Panc1 (cell line): Measurements from ENCODE around the gene NDST1. TPM values are rescaled to one million over a fixed set of nuclear protein-coding genes. Genes with fewer than 3 reads are reported as not detected.

Experiments
- ATAC-seq: fragments of 200-7000 bp; cut with Tn5 transposase; 2 replicates; pipeline ENCODE4 v1.9.1; 2020; ENCODE audit warnings: mild to moderate bottlenecking, moderate library complexity
- BruUV-seq: library from RNA; stranded (reverse); fragments of 400-500 nt; replicated peaks from 2 replicates; lab custom pipeline; 2021; lab: Mats Ljungman, UMichigan
- CTCF ChIA-PET: fragments of 300-600 bp; sonication (Branson Sonifier 250); formaldehyde crosslinking; loops from one replicate; lab custom pipeline; 2022; ENCODE audit warnings: antibody characterized with exemption; lab: Charles Lee
- POLR2A ChIA-PET: fragments of 300-600 bp; sonication (Branson Sonifier 250); formaldehyde crosslinking; loops from one replicate; lab custom pipeline; 2022; ENCODE audit warnings: antibody characterized with exemption; lab: Charles Lee
- DNase-seq: peaks from one replicate; pipeline ENCODE4 v3.0.0-alpha.2; 2010; ENCODE audit warnings: low read depth, low spot score
- H3K27ac ChIP-seq: 2 replicates; pipeline ENCODE4 v1.5.1; 2011; ENCODE audit warnings: mild to moderate bottlenecking, low read length, inconsistent platforms
- H3K27me3 ChIP-seq: fragments of 200-500 bp; sonication (Bioruptor generic); 2 replicates; pipeline ENCODE4 v1.6.0; 2014; ENCODE audit warnings: low read length, inconsistent platforms; ENCODE audit not compliant: control insufficient read depth, insufficient read depth
- H3K36me3 ChIP-seq: fragments of 200-500 bp; sonication (Bioruptor generic); 2 replicates; pipeline ENCODE4 v1.5.1; 2014; ENCODE audit warnings: inconsistent platforms, mild to moderate bottlenecking, low read length, moderate library complexity; ENCODE audit not compliant: control insufficient read depth, insufficient read depth
- H3K4me1 ChIP-seq: 2 replicates; pipeline ENCODE4 v1.5.1; 2011; ENCODE audit warnings: inconsistent platforms, mild to moderate bottlenecking, low read length, moderate library complexity; ENCODE audit not compliant: control insufficient read depth, insufficient read depth
- H3K4me3 ChIP-seq, 2 experiments: 2 replicates each; pipeline ENCODE4 v1.5.1; 2011 to 2012; ENCODE audit warnings: low read depth in 2 of 2, low read length in 2 of 2, mild to moderate bottlenecking in 2 of 2, inconsistent platforms in 1 of 2, moderate library complexity in 1 of 2
- H3K9me3 ChIP-seq: fragments of 200-500 bp; sonication (Bioruptor generic); 2 replicates; pipeline ENCODE4 v1.5.1; 2014; ENCODE audit warnings: low read depth, mild to moderate bottlenecking, inconsistent platforms, low read length, moderate library complexity; ENCODE audit not compliant: control insufficient read depth, insufficient read depth
- POLR2AphosphoS5 ChIP-seq: IDR thresholded peaks from 2 replicates; pipeline ENCODE4 v1.6.1; 2012; ENCODE audit warnings: mild to moderate bottlenecking, low read depth, low read length, moderate library complexity
- SIN3A ChIP-seq: IDR thresholded peaks from 2 replicates; pipeline ENCODE4 v1.6.1; 2012; ENCODE audit warnings: low read depth, mild to moderate bottlenecking, low read length, moderate library complexity, borderline replicate concordance; ENCODE audit not compliant: insufficient read depth
- TCF7L2 ChIP-seq: IDR thresholded peaks from 2 replicates; pipeline ENCODE4 v1.6.1; 2011; ENCODE audit warnings: mild to moderate bottlenecking, low read depth, low read length, inconsistent platforms
- in situ Hi-C: cut with HindIII; loops from 2 replicates; pipeline ENCODE4 v1.10.0; 2016; ENCODE audit warnings: low sequenced_read_pairs, low pct_unique_long_range_greater_than_20kb
- intact Hi-C: fragments of 100-400 bp; cut with micrococcal nuclease; formaldehyde crosslinking; loops from one replicate; pipeline ENCODE4 v1.10.0; 2022; ENCODE audit not compliant: unreplicated experiment
- total RNA-seq: library from RNA; stranded (reverse); gene quantifications from one replicate; pipeline ENCODE4 v1.2.1, GENCODE V29; 2021; ENCODE audit not compliant: unreplicated experiment
- TF ChIP-seq, protein P1 (sequence below), 2 experiments: IDR thresholded peaks; 2 replicates each; pipeline ENCODE4 v1.6.1; 2011 to 2012; ENCODE audit warnings: low read depth in 2 of 2, control low read depth in 1 of 2, low read length in 1 of 2, mild to moderate bottlenecking in 1 of 2, moderate library complexity in 1 of 2; ENCODE audit not compliant: insufficient read depth in 1 of 2
- TF ChIP-seq, protein P2 (sequence below): fragments of 450-650 bp; IDR thresholded peaks from 2 replicates; pipeline ENCODE4 v1.5.1; 2017; ENCODE audit warnings: mild to moderate bottlenecking

Gene NDST1
- total RNA-seq, 1 experiment from 2014 or later, result 142 TPM

GRCh38 chr5:150606476-150606875 lies 98.5 kb downstream of the NDST1 start:
- BruUV-seq, result no TSS peak
- no peaks in the 10 kb centered on the region; the same call in 1 of the 2 replicates for H3K4me1 ChIP-seq
- no peak overlapping the region for H3K27ac ChIP-seq
- TF ChIP-seq POLR2AphosphoS5, result no peak
- no peak for TF ChIP-seq TCF7L2
- TF ChIP-seq, protein P1, sequence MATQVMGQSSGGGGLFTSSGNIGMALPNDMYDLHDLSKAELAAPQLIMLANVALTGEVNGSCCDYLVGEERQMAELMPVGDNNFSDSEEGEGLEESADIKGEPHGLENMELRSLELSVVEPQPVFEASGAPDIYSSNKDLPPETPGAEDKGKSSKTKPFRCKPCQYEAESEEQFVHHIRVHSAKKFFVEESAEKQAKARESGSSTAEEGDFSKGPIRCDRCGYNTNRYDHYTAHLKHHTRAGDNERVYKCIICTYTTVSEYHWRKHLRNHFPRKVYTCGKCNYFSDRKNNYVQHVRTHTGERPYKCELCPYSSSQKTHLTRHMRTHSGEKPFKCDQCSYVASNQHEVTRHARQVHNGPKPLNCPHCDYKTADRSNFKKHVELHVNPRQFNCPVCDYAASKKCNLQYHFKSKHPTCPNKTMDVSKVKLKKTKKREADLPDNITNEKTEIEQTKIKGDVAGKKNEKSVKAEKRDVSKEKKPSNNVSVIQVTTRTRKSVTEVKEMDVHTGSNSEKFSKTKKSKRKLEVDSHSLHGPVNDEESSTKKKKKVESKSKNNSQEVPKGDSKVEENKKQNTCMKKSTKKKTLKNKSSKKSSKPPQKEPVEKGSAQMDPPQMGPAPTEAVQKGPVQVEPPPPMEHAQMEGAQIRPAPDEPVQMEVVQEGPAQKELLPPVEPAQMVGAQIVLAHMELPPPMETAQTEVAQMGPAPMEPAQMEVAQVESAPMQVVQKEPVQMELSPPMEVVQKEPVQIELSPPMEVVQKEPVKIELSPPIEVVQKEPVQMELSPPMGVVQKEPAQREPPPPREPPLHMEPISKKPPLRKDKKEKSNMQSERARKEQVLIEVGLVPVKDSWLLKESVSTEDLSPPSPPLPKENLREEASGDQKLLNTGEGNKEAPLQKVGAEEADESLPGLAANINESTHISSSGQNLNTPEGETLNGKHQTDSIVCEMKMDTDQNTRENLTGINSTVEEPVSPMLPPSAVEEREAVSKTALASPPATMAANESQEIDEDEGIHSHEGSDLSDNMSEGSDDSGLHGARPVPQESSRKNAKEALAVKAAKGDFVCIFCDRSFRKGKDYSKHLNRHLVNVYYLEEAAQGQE (IDR thresholded peaks at IDR 0.05; ENCODE audit: insufficient read depth in 1 of 2, low read depth in 2 of 2, low read length in 1 of 2), result no peak
- TF ChIP-seq, protein P2, sequence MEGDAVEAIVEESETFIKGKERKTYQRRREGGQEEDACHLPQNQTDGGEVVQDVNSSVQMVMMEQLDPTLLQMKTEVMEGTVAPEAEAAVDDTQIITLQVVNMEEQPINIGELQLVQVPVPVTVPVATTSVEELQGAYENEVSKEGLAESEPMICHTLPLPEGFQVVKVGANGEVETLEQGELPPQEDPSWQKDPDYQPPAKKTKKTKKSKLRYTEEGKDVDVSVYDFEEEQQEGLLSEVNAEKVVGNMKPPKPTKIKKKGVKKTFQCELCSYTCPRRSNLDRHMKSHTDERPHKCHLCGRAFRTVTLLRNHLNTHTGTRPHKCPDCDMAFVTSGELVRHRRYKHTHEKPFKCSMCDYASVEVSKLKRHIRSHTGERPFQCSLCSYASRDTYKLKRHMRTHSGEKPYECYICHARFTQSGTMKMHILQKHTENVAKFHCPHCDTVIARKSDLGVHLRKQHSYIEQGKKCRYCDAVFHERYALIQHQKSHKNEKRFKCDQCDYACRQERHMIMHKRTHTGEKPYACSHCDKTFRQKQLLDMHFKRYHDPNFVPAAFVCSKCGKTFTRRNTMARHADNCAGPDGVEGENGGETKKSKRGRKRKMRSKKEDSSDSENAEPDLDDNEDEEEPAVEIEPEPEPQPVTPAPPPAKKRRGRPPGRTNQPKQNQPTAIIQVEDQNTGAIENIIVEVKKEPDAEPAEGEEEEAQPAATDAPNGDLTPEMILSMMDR, result no peak
- TF ChIP-seq SIN3A, result no peak
- in situ Hi-C loops, result no loop called here
- no peaks in the 10 kb centered on the region for H3K27me3 ChIP-seq
- intact Hi-C loops, result no loop called here
- POLR2A ChIA-PET, result no interaction called here
- H3K36me3 ChIP-seq, result no peaks in the 10 kb centered on the region
- DNase-seq (no peak), ATAC-seq (peak; percentile 18; the same call in 1 of the 2 replicates)
- CTCF ChIA-PET, result no interaction called here
- no peaks in the 10 kb centered on the region for H3K9me3 ChIP-seq
- no peak overlapping the region for H3K4me3 ChIP-seq

DNA sequence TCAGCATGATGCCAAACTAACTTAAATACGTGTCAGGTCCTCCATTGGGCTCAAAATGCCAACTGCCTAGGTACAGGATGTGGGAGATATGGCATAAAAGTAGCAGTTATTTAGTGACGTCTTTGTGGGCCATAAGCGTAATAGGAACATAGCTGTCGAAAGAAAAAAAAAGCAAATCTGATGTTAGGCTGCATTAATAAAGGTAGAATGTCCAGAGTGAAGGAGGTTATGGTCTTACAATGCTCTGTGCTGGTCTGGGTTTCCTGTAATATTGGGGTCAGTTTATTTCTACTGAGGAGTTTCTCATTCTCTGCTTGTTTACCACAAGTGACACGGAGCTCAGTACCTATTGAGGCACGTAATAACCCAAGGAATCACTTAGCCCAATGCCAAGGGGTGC lies 99.2 kb downstream of the NDST1 start:
- ATAC-seq (no peak), DNase-seq (no peak)
- BruUV-seq, result no TSS peak
- Histone ChIP-seq H3K4me1 (no peaks in the 10 kb centered on the region; the same call in 1 of the 2 replicates), H3K27ac (no peak overlapping the region), H3K27me3 (no peaks in the 10 kb centered on the region), H3K36me3 (no peaks in the 10 kb centered on the region), H3K9me3 (no peaks in the 10 kb centered on the region), H3K4me3 (no peak overlapping the region)
- ChIA-PET POLR2A (no interaction called here), CTCF (no interaction called here)
- in situ Hi-C loops (no loop called here), intact Hi-C loops (no loop called here)
- TF ChIP-seq, protein P1 (IDR thresholded peaks at IDR 0.05; ENCODE audit: insufficient read depth in 1 of 2, low read depth in 2 of 2, low read length in 1 of 2), result no peak

Other genes starting within 250 kb of the NDST1 start
- 0.51 TPM for gene CAMK2A, start 218.4 kb upstream of the NDST1 start, total RNA-seq
- 18.6 TPM for gene ARSI, start 205.2 kb upstream of the NDST1 start, total RNA-seq
- gene TCOF1, start 150.4 kb upstream of the NDST1 start, total RNA-seq, result 92.8 TPM
- 12.7 TPM for gene CD74, start 95.2 kb upstream of the NDST1 start, total RNA-seq
- gene RPS14, start 58.4 kb upstream of the NDST1 start, total RNA-seq, result 1,959 TPM
- gene SYNPO, start 132.5 kb downstream of the NDST1 start, total RNA-seq, result 82.8 TPM
- 1.7 TPM for gene MYOZ3, start 153.1 kb downstream of the NDST1 start, total RNA-seq
- 54.3 TPM for gene RBM22, start 192.9 kb downstream of the NDST1 start, total RNA-seq